Bronchial epithelial cell (primary cell): ENCODE data around the gene TKFC. TPM values are rescaled to one million over a fixed set of nuclear protein-coding genes. Genes with fewer than 3 reads are reported as not detected.
A peak's percentile ranks its signal among the peaks of the same experiment; 100 is the strongest.

Source experiments
- DNase-seq: peaks from one replicate; pipeline ENCODE4 v3.0.0-alpha.2; 2010; ENCODE audit warnings: low read depth
- FAIRE-seq: peaks from 2 replicates; lab custom pipeline; 2011; peaks lifted over from hg19 to GRCh38; lab: Jason Lieb, UNC
- H3K27me3 ChIP-seq: 2 replicates; pipeline ENCODE4 v1.5.1; 2011; ENCODE audit warnings: low read length; ENCODE audit not compliant: control insufficient read depth, insufficient read depth
- H3K36me3 ChIP-seq: 2 replicates; pipeline ENCODE4 v1.5.1; 2011; ENCODE audit warnings: low read length; ENCODE audit not compliant: control insufficient read depth, insufficient read depth
- H3K4me3 ChIP-seq: 2 replicates; pipeline ENCODE4 v1.5.1; 2011; ENCODE audit warnings: mild to moderate bottlenecking, low read depth, low read length, control low read depth
- CTCF ChIP-seq: IDR thresholded peaks from 2 replicates; pipeline ENCODE4 v1.5.1; 2011; ENCODE audit warnings: mild to moderate bottlenecking, moderate library complexity, low read length, control low read depth, inconsistent platforms; ENCODE audit not compliant: insufficient read depth, severe bottlenecking
- total RNA-seq: library from RNA; depleted of rRNA; stranded (reverse); fragments of >200 nt; gene quantifications from 2 replicates; pipeline ENCODE4 v1.2.1, GENCODE V29; 2014

The TKFC gene
- total RNA-seq, 1 donor from 2014 or later = 22.9 TPM

- FAIRE-seq = no peak
- Histone ChIP-seq H3K36me3 (peaks cover 4% of the 10 kb centered on the region), H3K4me3 (peak overlapping the region; percentile 60), H3K27me3 (no peaks in the 10 kb centered on the region)
- peak; percentile 30 for TF ChIP-seq CTCF
- peak; percentile 31 for DNase-seq
Measured at GRCh38 chr11:61392981-61393595, 60.1 kb downstream of the TKFC start.

Other genes starting within 250 kb of the TKFC start
- not detected in 2 replicates for gene CD5, start 230.7 kb upstream of the TKFC start, total RNA-seq
- gene VPS37C, start 171.8 kb upstream of the TKFC start, total RNA-seq = 8.7 and 11.3 TPM in 2 replicates
- not detected in 2 replicates for gene PGA3, start 129.7 kb upstream of the TKFC start, total RNA-seq
- gene PGA4, start 110.9 kb upstream of the TKFC start, total RNA-seq = not detected in 2 replicates
- gene PGA5, start 92.1 kb upstream of the TKFC start, total RNA-seq = not detected in 2 replicates
- 0.26 TPM in 2 replicates for gene VWCE, start 37.9 kb upstream of the TKFC start, total RNA-seq
- 154 and 228 TPM in 2 replicates for gene DDB1, start 123 bp upstream of the TKFC start, total RNA-seq
- 30.8 and 36.1 TPM in 2 replicates for gene CYB561A3, start 28.7 kb downstream of the TKFC start, total RNA-seq
- 10.0 and 12.7 TPM in 2 replicates for gene TMEM138, start 29.1 kb downstream of the TKFC start, total RNA-seq
- 6.1 and 9.2 TPM in 2 replicates for gene TMEM216, start 59.4 kb downstream of the TKFC start, total RNA-seq
- 10.8 and 11.9 TPM in 2 replicates for gene CPSF7, start 96.7 kb downstream of the TKFC start, total RNA-seq
- 35.3 and 51.3 TPM in 2 replicates for gene SDHAF2, start 96.9 kb downstream of the TKFC start, total RNA-seq
- under 0.01 TPM in 1 of 2 replicates, not detected in the other for gene LRRC10B, start 175.5 kb downstream of the TKFC start, total RNA-seq
- 21.1 and 34.4 TPM in 2 replicates for gene SYT7, start 247.8 kb downstream of the TKFC start, total RNA-seq